Suppressor macrophage (primary cell): ENCODE results near the gene MCF2L2.
A peak's percentile ranks its signal among the peaks of the same experiment; 100 is the strongest.
"Not testable (repeated sequence)": the region's sequence is repeated elsewhere in the genome, so short reads cannot be mapped to it uniquely, and the experiment has no call there.

ENCODE experiments used
- DNase-seq, 4 experiments: peaks; one replicate each; pipeline ENCODE4 v3.0.0-alpha.2; 2020 to 2022
- total RNA-seq, 17 experiments: gene quantifications; one replicate each; lab custom pipeline; 2026; ENCODE audit warnings: mixed read lengths in 6 of 17, inconsistent platforms in 3 of 17; lab: John Stamatoyannopoulos, UW

The MCF2L2 gene
- 0 to 9.4 (median 0.20) reads per million in 17 experiments for total RNA-seq

GRCh38 chr3:183428447-183429211 lies at the start of gene MCF2L2:
MCF2L2 (minus strand) TSS chr3:183428619; CDS start chr3:183427977, 642 bp downstream.
- peak in 3 of 4 experiments; percentile 33 to 61 (median 37) for DNase-seq

GRCh38 chr3:183477801-183478456 lies 49.5 kb upstream of the MCF2L2 start:
- no peak for DNase-seq

GRCh38 chr3:183475764-183476162 lies 47.3 kb upstream of the MCF2L2 start:
- not testable (repeated sequence) for DNase-seq

- DNase-seq, result no peak
Measured at GRCh38 chr3:183475016-183475763, 46.8 kb upstream of the MCF2L2 start.

- peak in 1 of 4 experiments; percentile 26 for DNase-seq
Measured at GRCh38 chr3:183473969-183474368, 45.5 kb upstream of the MCF2L2 start.

GRCh38 chr3:183472155-183472554 lies 43.7 kb upstream of the MCF2L2 start:
- DNase-seq, result no peak

- DNase-seq, result peak in 1 of 4 experiments; percentile 42
Measured at GRCh38 chr3:183468424-183468823, 40.0 kb upstream of the MCF2L2 start.

- no peak for DNase-seq
Measured at GRCh38 chr3:183466575-183466974, 38.2 kb upstream of the MCF2L2 start.

GRCh38 chr3:183465710-183466109 lies 37.3 kb upstream of the MCF2L2 start:
- not testable (repeated sequence) for DNase-seq

GRCh38 chr3:183464480-183464879 lies 36.1 kb upstream of the MCF2L2 start:
- no peak for DNase-seq

- peak in 1 of 4 experiments; percentile 25 for DNase-seq
Measured at GRCh38 chr3:183460081-183461055, 31.9 kb upstream of the MCF2L2 start.

GRCh38 chr3:183455089-183455488 lies 26.7 kb upstream of the MCF2L2 start:
- no peak for DNase-seq

- DNase-seq, result no peak
Measured at GRCh38 chr3:183454064-183454463, 25.6 kb upstream of the MCF2L2 start.

GRCh38 chr3:183449791-183450190 lies 21.4 kb upstream of the MCF2L2 start:
- no peak for DNase-seq

GRCh38 chr3:183449391-183449790 lies 21.0 kb upstream of the MCF2L2 start:
- DNase-seq, result peak in 3 of 4 experiments; percentile 29 to 44 (median 37)

- DNase-seq, result no peak
Measured at GRCh38 chr3:183448369-183449128, 20.1 kb upstream of the MCF2L2 start.

GRCh38 chr3:183447206-183448001 lies 19.0 kb upstream of the MCF2L2 start:
- peak; percentile 87 to 92 (median 90) for DNase-seq

- DNase-seq, result no peak
Measured at GRCh38 chr3:183446838-183447205, 18.4 kb upstream of the MCF2L2 start.

GRCh38 chr3:183444748-183445147 lies 16.3 kb upstream of the MCF2L2 start:
- no peak for DNase-seq
